GM12878 (cell line): ENCODE results near the gene TEX9.

ENCODE experiments used
- RCOR1 ChIP-seq: conservative IDR thresholded peaks from 2 replicates; pipeline ENCODE4 v1.6.1; 2012; ENCODE audit warnings: low read depth, low read length, improper control_type of control experiment
- SP1 ChIP-seq: IDR thresholded peaks from one replicate; pipeline ENCODE4 v1.6.1; 2011; ENCODE audit warnings: low read depth, low read length
- TF ChIP-seq, protein P1 (sequence below): fragments of 450-650 bp; IDR thresholded peaks from 2 replicates; pipeline ENCODE4 v1.6.1; 2016; ENCODE audit warnings: mild to moderate bottlenecking, moderate library complexity, borderline replicate concordance
- TF ChIP-seq, protein P2 (sequence below), 3 experiments: IDR thresholded peaks in 2 of 3; conservative IDR thresholded peaks in 1 of 3; 2 replicates each; pipeline ENCODE4 v1.5.1; 2011; ENCODE audit warnings: low read depth in 3 of 3, low read length in 3 of 3, mild to moderate bottlenecking in 3 of 3, control low read depth in 2 of 3, moderate library complexity in 2 of 3, inconsistent platforms in 1 of 3, mixed read lengths in 1 of 3; ENCODE audit not compliant: control insufficient read depth in 2 of 3, insufficient read depth in 1 of 3; ENCODE audit errors: extremely low read depth in 1 of 3
- TF ChIP-seq, protein P3 (sequence below): fragments of 450-650 bp; conservative IDR thresholded peaks from 2 replicates; pipeline ENCODE4 v1.6.1; 2017; ENCODE audit warnings: mild to moderate bottlenecking, moderate library complexity

DNA sequence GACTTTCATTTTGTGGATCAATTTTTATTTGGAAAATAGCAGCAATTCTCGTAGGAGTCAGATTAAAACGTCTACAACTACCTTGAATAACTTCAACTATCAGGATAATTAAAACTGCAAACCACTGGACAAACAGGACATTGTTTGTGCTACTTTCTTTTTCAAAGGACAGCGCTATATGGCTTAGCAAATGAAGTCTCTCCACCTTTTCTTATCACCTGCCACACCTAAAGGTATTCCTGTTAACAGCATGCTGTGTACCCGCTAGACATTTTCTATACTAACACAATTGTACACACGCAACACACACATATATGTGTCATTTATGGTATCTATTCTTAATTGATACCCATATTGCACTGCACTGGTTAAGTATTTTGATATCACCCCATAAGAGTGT is 80.5 kb downstream of the TEX9 start:
- TF ChIP-seq, protein P1, sequence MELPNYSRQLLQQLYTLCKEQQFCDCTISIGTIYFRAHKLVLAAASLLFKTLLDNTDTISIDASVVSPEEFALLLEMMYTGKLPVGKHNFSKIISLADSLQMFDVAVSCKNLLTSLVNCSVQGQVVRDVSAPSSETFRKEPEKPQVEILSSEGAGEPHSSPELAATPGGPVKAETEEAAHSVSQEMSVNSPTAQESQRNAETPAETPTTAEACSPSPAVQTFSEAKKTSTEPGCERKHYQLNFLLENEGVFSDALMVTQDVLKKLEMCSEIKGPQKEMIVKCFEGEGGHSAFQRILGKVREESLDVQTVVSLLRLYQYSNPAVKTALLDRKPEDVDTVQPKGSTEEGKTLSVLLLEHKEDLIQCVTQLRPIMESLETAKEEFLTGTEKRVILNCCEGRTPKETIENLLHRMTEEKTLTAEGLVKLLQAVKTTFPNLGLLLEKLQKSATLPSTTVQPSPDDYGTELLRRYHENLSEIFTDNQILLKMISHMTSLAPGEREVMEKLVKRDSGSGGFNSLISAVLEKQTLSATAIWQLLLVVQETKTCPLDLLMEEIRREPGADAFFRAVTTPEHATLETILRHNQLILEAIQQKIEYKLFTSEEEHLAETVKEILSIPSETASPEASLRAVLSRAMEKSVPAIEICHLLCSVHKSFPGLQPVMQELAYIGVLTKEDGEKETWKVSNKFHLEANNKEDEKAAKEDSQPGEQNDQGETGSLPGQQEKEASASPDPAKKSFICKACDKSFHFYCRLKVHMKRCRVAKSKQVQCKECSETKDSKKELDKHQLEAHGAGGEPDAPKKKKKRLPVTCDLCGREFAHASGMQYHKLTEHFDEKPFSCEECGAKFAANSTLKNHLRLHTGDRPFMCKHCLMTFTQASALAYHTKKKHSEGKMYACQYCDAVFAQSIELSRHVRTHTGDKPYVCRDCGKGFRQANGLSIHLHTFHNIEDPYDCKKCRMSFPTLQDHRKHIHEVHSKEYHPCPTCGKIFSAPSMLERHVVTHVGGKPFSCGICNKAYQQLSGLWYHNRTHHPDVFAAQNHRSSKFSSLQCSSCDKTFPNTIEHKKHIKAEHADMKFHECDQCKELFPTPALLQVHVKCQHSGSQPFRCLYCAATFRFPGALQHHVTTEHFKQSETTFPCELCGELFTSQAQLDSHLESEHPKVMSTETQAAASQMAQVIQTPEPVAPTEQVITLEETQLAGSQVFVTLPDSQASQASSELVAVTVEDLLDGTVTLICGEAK, result no peak
- TF ChIP-seq, protein P2, sequence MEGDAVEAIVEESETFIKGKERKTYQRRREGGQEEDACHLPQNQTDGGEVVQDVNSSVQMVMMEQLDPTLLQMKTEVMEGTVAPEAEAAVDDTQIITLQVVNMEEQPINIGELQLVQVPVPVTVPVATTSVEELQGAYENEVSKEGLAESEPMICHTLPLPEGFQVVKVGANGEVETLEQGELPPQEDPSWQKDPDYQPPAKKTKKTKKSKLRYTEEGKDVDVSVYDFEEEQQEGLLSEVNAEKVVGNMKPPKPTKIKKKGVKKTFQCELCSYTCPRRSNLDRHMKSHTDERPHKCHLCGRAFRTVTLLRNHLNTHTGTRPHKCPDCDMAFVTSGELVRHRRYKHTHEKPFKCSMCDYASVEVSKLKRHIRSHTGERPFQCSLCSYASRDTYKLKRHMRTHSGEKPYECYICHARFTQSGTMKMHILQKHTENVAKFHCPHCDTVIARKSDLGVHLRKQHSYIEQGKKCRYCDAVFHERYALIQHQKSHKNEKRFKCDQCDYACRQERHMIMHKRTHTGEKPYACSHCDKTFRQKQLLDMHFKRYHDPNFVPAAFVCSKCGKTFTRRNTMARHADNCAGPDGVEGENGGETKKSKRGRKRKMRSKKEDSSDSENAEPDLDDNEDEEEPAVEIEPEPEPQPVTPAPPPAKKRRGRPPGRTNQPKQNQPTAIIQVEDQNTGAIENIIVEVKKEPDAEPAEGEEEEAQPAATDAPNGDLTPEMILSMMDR (IDR thresholded peaks at IDR 0.05 in 2 of 3, conservative IDR thresholded peaks at IDR 0.05 in 1 of 3; ENCODE audit: control insufficient read depth in 2 of 3, extremely low read depth in 1 of 3, insufficient read depth in 1 of 3, low read depth in 3 of 3, low read length in 3 of 3), result no peak
- TF ChIP-seq, protein P3, sequence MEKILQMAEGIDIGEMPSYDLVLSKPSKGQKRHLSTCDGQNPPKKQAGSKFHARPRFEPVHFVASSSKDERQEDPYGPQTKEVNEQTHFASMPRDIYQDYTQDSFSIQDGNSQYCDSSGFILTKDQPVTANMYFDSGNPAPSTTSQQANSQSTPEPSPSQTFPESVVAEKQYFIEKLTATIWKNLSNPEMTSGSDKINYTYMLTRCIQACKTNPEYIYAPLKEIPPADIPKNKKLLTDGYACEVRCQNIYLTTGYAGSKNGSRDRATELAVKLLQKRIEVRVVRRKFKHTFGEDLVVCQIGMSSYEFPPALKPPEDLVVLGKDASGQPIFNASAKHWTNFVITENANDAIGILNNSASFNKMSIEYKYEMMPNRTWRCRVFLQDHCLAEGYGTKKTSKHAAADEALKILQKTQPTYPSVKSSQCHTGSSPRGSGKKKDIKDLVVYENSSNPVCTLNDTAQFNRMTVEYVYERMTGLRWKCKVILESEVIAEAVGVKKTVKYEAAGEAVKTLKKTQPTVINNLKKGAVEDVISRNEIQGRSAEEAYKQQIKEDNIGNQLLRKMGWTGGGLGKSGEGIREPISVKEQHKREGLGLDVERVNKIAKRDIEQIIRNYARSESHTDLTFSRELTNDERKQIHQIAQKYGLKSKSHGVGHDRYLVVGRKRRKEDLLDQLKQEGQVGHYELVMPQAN, result no peak
- TF ChIP-seq SP1 (no peak), RCOR1 (no peak)
